MCF 10A (cell line): Measurements from ENCODE around the gene ENPP5. TPM values are rescaled to one million over a fixed set of nuclear protein-coding genes. Genes with fewer than 3 reads are reported as not detected.
A peak's percentile ranks its signal among the peaks of the same experiment; 100 is the strongest.

Source experiments
- Bru-seq: library from RNA; stranded (reverse); fragments of 400-500 nt; gene quantifications from one replicate; lab custom pipeline; 2021; lab: Mats Ljungman, UMichigan
- BruChase-seq, 2 experiments: library from RNA; stranded (reverse); fragments of 400-500 nt; gene quantifications; one replicate each; lab custom pipeline; 2021; lab: Mats Ljungman, UMichigan
- BruUV-seq: library from RNA; stranded (reverse); fragments of 400-500 nt; replicated peaks from 2 replicates; lab custom pipeline; 2021; lab: Mats Ljungman, UMichigan
- CTCF ChIA-PET: fragments of 300-600 bp; sonication (Branson Sonifier 250); formaldehyde crosslinking; extraction: SDS; loops from one replicate; lab custom pipeline; 2021; ENCODE audit warnings: antibody characterized with exemption, inconsistent platforms; lab: Yijun Ruan, JAX
- POLR2A ChIA-PET: fragments of 300-600, 350-650 bp; sonication (Branson Sonifier 250); formaldehyde crosslinking; extraction: SDS; loops from one replicate; lab custom pipeline; 2020; ENCODE audit warnings: antibody characterized with exemption, inconsistent platforms; lab: Yijun Ruan, JAX
- DNase-seq: peaks from one replicate; pipeline ENCODE4 v3.0.0-alpha.2; 2018; ENCODE audit not compliant: unreplicated experiment
- H3K27ac Mint-ChIP-seq: one replicate; pipeline ENCODE4 v1.8.0; 2022; ENCODE audit warnings: mild to moderate bottlenecking, low read depth, mixed read lengths; ENCODE audit not compliant: unreplicated experiment
- H3K27me3 Mint-ChIP-seq: one replicate; pipeline ENCODE4 v1.8.0; 2022; ENCODE audit warnings: mixed read lengths; ENCODE audit not compliant: insufficient read depth, unreplicated experiment
- H3K36me3 Mint-ChIP-seq: one replicate; pipeline ENCODE4 v1.8.0; 2022; ENCODE audit warnings: mild to moderate bottlenecking, moderate library complexity, mixed read lengths; ENCODE audit not compliant: insufficient read depth, unreplicated experiment
- H3K4me1 Mint-ChIP-seq: one replicate; pipeline ENCODE4 v1.8.0; 2022; ENCODE audit warnings: mixed read lengths; ENCODE audit not compliant: insufficient read depth, unreplicated experiment
- H3K4me3 Mint-ChIP-seq: one replicate; pipeline ENCODE4 v1.8.0; 2022; ENCODE audit warnings: mild to moderate bottlenecking, moderate library complexity, mixed read lengths; ENCODE audit not compliant: unreplicated experiment
- H3K9me3 Mint-ChIP-seq: one replicate; pipeline ENCODE4 v1.8.0; 2022; ENCODE audit warnings: mixed read lengths; ENCODE audit not compliant: unreplicated experiment
- intact Hi-C: fragments of 100-400 bp; cut with micrococcal nuclease; formaldehyde crosslinking; loops from 2 replicates; pipeline ENCODE4 v1.14.1; 2022
- long read RNA-seq: library from polyadenylated mRNA; stranded (forward); transcript quantifications from one replicate; pipeline ENCODE4 v2.0.0, GENCODE V29; 2022
- total RNA-seq: library from RNA; stranded (reverse); gene quantifications from 2 replicates; pipeline ENCODE4 v1.2.3, GENCODE V29; 2022
- TF ChIP-seq, protein P1 (sequence below): fragments of 200-600 bp; IDR thresholded peaks from one replicate; pipeline ENCODE4 v1.8.0; 2022; ENCODE audit warnings: antibody characterized with exemption, mild to moderate bottlenecking; ENCODE audit not compliant: unreplicated experiment

The ENPP5 gene, protein sequence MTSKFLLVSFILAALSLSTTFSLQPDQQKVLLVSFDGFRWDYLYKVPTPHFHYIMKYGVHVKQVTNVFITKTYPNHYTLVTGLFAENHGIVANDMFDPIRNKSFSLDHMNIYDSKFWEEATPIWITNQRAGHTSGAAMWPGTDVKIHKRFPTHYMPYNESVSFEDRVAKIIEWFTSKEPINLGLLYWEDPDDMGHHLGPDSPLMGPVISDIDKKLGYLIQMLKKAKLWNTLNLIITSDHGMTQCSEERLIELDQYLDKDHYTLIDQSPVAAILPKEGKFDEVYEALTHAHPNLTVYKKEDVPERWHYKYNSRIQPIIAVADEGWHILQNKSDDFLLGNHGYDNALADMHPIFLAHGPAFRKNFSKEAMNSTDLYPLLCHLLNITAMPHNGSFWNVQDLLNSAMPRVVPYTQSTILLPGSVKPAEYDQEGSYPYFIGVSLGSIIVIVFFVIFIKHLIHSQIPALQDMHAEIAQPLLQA
- total RNA-seq = 0.07 TPM in 1 of 2 replicates, not detected in the other
- percentile 8 among the genes with signal in this experiment for Bru-seq, nascent RNA
- BruChase-seq, experiment 1, labeled RNA remaining after a 6-hour chase = percentile 18 among the genes with signal in this experiment
- BruChase-seq, experiment 2, labeled RNA remaining after a 2-hour chase = not detected
- long read RNA-seq = 0 reads

DNA sequence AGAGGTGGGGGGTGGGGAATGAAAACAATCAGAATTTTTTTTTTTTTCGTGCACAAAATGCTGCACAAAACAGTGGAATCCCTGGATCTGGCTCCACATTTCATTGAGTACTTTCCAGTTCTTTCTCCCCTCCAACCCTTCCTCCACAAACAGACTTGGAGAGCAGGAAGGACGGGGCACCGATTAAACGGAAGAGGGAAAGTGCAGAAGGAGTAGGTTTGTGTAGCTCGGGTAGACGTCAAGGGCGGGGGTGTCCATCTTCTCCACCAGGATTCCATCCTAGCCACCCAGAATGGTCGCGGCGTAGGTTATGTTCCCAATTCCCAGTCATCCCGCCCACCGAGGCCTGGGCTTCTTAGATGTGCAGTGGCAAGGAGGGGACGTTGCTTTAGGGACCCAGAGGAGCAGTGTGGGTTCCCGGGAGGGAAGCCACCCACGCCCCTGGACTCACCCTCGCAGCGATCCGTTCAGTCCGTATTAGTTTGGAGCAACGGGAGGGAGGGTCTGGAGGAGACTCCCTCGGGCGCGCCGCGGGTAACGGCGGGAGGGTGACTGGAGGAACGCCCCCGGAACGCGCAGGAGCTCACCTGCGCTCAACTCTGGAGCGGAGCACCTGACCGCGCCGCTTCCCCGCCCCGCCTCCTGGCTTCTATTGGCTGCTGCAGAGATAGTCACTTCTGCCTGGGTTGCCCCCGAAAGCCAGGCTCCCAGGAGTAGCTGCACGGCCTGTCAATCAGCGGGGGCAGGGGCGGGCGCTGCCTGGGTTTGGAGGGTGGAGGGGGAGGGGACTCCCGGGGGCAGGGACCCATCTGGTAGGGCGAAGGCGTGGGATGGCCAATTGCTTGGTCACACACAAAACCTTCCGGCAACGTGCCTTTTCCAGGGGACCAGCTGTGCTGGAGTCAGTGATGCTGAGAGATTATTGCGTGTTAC, at the start of gene ENPP5:
Gene ENPP5, minus strand, starts transcription at position 624 of the 933 bp plus-strand sequence. CDS start 2,718 bp downstream, outside the sequence.
- no TSS peak for BruUV-seq
- Mint-ChIP-seq H3K4me3 (peak within 1 kb of the TSS; percentile 66), H3K27me3 (peaks cover 53% of the 10 kb centered on the region), H3K27ac (no peak within 1 kb of the TSS), H3K4me1 (no peaks in the 10 kb centered on the region), H3K36me3 (no peaks in the 10 kb centered on the region), H3K9me3 (no peaks in the 10 kb centered on the region)
- TF ChIP-seq, protein P1, sequence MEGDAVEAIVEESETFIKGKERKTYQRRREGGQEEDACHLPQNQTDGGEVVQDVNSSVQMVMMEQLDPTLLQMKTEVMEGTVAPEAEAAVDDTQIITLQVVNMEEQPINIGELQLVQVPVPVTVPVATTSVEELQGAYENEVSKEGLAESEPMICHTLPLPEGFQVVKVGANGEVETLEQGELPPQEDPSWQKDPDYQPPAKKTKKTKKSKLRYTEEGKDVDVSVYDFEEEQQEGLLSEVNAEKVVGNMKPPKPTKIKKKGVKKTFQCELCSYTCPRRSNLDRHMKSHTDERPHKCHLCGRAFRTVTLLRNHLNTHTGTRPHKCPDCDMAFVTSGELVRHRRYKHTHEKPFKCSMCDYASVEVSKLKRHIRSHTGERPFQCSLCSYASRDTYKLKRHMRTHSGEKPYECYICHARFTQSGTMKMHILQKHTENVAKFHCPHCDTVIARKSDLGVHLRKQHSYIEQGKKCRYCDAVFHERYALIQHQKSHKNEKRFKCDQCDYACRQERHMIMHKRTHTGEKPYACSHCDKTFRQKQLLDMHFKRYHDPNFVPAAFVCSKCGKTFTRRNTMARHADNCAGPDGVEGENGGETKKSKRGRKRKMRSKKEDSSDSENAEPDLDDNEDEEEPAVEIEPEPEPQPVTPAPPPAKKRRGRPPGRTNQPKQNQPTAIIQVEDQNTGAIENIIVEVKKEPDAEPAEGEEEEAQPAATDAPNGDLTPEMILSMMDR = no peak
- peak; percentile 82 for DNase-seq
- CTCF ChIA-PET = interaction anchor here (0.9 kb wide), 1 partner anchor 17 kb away, joined by 4 read pairs; no protein-coding TSS in a partner anchor
- POLR2A ChIA-PET = interaction anchor here (0.6 to 1.0 kb wide), 8 partner anchors 11 to 792 kb away, joined by 3 to 6 read pairs (median 4); no protein-coding TSS in a partner anchor
- intact Hi-C loops = no loop called here

DNA sequence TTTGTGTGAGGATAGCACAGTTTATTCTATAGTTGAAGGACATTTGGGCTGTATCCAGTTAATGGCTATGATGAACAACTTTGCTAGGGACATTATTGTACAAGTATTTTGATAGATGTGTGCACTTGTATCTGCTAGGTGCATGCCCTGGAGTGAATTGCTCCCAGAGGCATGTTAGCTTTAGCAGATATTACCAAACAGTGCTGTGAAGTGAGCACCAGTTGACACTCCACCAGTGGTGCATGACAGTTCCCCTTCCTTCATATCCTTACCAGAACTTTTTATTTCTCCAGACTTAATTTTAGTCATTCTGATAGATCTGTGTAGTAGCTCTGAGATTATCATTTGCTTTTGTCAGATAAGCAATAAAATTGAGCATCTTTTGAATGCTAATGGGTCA, 48.9 kb upstream of the ENPP5 start:
- Mint-ChIP-seq H3K9me3 (no peaks in the 10 kb centered on the region), H3K4me1 (peaks cover 5% of the 10 kb centered on the region), H3K4me3 (no peak overlapping the region), H3K36me3 (no peaks in the 10 kb centered on the region), H3K27me3 (no peaks in the 10 kb centered on the region), H3K27ac (no peak overlapping the region)
- intact Hi-C loops = loop anchor here (2.0 kb wide), 2 partner anchors 177 to 771 kb away; no protein-coding TSS in a partner anchor
- BruUV-seq = no TSS peak
- TF ChIP-seq, protein P1 = no peak
- ChIA-PET CTCF (interaction anchor here (1.0 to 9.5 kb wide), 6 partner anchors 24 to 410 kb away, joined by 3 to 192 read pairs (median 8); no protein-coding TSS in a partner anchor), POLR2A (interaction anchor here (0.7 to 1.3 kb wide), 2 partner anchors 130 to 191 kb away, joined by 3 to 5 read pairs; no protein-coding TSS in a partner anchor)
- DNase-seq = no peak

DNA sequence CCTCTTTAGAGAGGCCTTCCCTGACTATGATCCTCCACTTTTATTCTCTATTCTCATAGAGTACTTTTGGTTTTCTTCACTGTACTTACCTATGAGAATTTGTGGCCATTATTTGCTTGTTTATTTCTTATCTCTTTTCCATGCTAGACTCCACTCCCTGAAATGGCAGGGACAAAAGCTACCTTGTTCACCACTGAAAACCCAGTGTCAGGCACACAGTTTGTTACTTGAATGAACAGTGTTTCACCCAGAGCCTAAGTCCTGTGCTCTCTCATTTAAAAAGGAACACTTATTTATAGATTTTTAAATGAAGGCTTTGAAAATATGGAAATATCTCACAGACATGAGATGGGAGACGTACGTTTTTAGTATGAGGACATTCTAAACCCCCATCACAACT, 47.7 kb upstream of the ENPP5 start:
- peak overlapping the region; percentile 0 for H3K27ac Mint-ChIP-seq
- H3K27me3 Mint-ChIP-seq = no peaks in the 10 kb centered on the region
- DNase-seq = no peak
- H3K9me3 Mint-ChIP-seq = no peaks in the 10 kb centered on the region
- intact Hi-C loops = no loop called here
- H3K36me3 Mint-ChIP-seq = no peaks in the 10 kb centered on the region
- H3K4me3 Mint-ChIP-seq = no peak overlapping the region
- CTCF ChIA-PET = interaction anchor here (0.6 to 9.5 kb wide), 8 partner anchors 11 to 299 kb away, joined by 3 to 192 read pairs (median 5); partner anchors contain the start of gene CLIC5
- POLR2A ChIA-PET = no interaction called here
- peaks cover 5% of the 10 kb centered on the region for H3K4me1 Mint-ChIP-seq
- TF ChIP-seq, protein P1 = no peak
- no TSS peak for BruUV-seq
